Superior temporal gyrus (tissue), 1 donor: ENCODE results near the gene TRIM65.
A peak's percentile ranks its signal among the peaks of the same experiment; 100 is the strongest.
"Not testable (repeated sequence)": the region's sequence is repeated elsewhere in the genome, so short reads cannot be mapped to it uniquely, and the experiment has no call there.

Source experiments
- DNase-seq: peaks from one replicate; pipeline ENCODE4 v3.0.0-alpha.2; 2016; ENCODE audit errors: extremely low spot score

The TRIM65 gene

DNA sequence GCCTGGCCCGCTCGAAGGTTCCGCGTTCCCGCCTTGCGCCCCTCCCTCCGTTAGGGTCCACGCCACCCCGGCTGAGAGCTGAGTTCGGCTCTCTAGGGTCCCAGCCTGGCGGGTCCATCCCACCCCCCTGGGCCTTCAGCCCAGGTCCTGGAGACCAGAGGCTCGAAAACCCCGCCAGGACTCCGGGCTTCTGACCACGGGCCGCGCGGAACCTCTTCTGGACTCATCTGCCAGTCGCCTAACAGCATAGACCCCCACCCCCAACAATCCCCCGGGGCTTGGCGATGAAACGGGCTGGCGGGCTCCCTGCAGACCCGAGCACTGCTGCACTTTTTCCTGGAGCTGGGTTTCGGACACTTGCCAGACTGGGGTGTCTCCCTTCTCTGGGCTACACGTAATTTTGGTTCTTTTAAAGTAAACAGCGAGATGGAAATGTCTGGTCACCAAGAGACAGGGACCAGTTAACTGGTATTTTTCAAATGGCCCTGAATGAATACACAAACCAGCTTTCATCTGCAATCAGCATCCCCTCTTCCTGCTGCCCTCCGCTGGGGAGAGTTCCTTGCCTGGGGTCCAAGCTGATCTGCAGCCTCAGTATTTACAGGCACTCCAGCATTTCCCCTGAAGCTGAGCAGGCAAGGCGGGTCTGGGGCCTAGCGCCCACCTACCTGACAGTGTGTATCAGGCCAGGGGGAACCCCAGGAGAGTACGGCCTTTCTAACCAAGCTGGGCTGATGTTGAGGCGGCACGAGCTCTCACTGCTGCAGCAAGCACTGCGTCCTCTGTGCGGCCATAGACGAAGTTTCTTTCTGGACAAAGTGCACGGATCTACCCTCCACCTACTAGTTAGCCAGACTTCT is 639 bp upstream of the TRIM65 start:
- DNase-seq = no peak

DNA sequence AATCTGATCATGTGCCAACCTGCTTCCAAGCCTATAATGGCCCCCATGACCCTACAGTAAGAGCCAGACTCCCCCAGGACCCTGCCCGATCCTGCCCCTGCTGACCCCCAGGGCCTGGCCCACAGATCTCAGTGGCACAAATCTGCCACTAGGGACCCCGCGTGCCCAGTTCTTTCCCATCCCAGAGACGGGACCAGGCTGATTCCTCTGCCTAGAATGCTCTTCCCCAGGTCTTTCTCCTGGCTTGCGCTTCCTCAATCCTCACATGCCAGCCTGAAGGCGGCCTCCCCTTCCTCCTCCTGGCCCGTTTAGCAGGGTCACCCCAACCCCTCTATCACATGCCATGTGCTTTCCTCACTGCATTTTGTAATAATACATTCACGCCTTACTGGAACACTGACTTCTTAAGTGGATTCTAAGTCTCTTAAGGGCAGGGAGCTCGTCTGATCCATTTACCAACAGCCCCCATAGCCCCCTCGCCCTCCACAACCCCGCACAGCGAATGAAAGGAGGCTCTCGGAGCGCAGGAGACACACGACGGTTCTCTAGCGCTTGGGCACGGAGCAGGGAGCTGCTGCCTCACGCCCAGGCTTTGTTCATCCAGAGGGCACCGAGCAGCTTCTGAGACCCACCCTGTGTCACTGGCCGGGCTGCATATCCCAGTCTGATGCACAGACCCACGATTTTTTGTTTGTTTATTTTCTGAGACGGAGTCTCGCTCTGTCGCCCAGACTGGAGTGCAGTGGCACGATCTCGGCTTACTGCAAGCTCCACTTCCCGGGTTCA is 1.2 kb downstream of the TRIM65 start:
- DNase-seq = no peak

- DNase-seq = no peak
These were observed 2.6 kb downstream of the TRIM65 start for GRCh38 chr17:75894049-75894733.

DNA sequence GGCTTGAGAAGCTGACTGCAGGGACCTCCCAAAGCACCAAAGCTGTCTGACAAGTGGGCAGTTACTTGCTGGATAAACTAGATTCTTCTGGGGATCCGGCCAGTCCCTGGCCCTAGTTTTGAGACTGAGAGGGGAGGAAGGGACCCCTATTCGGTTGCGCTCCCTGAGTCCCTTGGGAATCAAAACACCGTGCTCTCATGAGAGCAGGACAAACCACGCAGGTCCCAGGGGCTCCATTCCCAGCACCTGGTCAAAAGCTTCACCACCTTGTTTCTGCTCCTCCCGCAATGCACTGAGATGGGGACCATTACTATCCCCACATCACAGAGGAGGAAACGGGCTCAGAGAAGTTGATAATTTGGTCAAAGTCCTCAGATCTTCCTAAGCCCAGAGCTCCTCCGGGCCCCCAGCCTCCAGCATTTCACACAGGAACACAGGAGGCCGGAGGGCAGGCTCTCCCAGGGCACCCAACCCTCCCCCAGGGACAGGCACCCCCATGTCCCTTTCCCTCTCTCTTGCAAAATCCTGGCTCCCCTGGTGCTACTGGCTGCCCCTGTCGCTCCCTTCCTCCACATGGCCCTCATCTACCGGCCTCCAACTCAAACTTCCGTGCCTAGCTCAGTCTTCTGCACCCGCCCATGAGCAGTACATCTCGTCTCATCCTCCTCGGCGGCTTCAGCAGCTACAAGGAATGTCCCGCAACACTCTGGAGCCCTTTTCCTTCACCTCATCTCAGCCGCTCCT is 3.3 kb downstream of the TRIM65 start:
- no peak for DNase-seq

- DNase-seq = no peak
These were observed 4.1 kb downstream of the TRIM65 start for GRCh38 chr17:75892556-75893224.

GRCh38 chr17:75891605-75892555 is 4.9 kb downstream of the TRIM65 start:
- no peak for DNase-seq

- DNase-seq = no peak
These were observed 5.6 kb downstream of the TRIM65 start for GRCh38 chr17:75891022-75891604.

- no peak for DNase-seq
These were observed 7.3 kb downstream of the TRIM65 start for GRCh38 chr17:75889454-75889853.

GRCh38 chr17:75888484-75888883 is 8.3 kb downstream of the TRIM65 start:
- DNase-seq = no peak

DNA sequence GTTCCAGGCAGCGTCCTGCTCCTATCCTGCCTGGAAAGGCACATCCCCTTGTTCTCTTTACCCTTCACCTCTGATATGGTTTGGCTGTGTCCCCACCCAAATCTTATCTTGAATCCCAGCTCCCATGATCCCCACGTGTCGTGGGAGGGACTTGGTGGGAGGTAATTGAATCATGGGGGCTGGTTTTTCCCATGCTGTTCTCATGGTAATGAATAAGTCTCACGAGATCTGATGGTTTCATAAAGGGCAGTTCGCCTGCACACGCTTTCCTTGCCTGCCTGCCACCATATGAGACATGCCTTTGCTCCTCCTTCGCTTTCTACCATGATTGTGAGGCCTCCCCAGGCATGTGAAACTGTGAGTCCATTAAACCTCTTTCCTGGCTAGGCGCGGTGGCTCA is 10.9 kb downstream of the TRIM65 start:
- not testable (repeated sequence) for DNase-seq

GRCh38 chr17:75885431-75885830 is 11.3 kb downstream of the TRIM65 start:
- no peak for DNase-seq

DNA sequence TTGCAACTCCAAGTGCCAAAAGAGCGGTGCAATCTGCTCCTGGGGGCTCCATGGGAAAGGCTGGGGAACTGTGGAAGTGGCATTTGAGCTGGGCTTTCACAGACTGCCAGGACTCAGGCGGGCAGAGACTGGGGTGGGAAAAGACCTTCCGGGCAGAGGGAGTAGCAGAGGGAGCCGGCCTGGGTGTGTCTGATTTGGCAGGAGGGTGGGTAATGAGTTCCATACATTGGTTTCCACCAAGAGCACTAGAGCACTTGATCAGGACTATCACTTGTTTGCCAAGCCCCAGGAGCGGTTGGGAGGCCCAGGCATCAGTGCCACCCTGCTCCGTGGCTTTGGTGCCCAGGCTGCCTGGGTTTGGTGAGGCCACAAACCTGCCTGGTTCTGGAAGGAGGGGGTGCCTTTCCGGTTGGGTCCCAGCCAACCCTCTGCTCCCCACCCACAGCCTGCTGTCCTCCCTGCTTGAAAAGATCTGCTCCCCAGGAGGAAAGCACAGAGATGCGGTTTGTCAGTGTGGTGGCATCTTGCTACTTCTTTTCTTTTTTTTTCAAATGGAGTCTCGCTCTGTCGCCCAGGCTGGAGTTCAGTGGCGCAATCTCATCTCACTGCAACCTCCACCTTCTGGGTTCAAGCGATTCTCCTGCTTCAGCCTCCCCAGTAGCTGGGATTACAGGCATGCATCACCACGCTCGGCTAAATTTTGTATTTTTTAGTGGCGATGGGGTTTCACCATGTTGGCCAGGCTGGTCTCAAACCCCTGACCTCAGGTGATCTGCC is 14.9 kb downstream of the TRIM65 start:
- no peak for DNase-seq

GRCh38 chr17:75880266-75880665 is 16.5 kb downstream of the TRIM65 start:
- DNase-seq = no peak

DNA sequence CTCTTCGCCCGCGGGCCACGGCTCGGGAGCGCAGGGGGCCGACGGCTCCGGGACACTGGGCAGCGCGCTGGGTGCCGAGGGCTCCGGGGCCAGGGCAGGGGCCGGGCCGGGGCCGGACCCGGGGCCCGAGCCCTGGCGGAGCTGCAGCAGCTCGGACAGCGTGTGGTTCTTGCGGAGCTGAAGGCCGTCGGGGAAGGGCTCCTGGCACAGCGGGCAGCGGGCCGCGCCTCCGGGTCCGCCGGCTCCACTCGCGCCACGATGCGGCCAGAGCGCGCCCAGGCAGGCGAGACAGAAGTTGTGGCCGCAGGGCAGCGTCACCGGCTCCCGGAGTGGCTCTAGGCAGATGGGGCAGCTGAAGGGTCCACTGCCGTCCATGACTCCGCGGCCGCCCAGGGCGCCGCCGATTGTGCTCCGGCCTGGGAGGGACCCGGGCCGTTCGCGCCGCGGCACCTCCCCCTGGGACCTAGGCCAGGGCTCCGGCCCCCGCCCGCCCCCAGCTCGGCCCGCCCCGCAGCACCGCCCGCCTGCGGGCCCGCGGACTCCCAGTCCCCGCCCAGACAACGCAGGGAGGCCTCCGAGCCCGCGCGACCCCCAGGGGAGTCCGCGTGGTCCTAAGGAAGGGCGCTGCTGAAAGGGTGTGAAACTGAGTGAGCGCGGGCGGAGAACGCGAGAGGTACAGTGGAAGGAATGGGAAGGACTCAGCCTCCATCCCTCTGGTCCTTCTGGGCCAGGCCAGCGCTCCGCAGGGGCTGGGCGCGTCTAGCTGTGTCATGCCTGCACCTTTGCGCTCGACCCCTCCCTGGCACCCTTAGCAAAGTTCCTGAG is 18.4 kb downstream of the TRIM65 start, which contains the start of gene TRIM47:
Gene TRIM47 (minus strand): TSS at position 408 of the 825 bp plus-strand sequence. CDS start 33 bp downstream, at position 375.
- DNase-seq = peak; percentile 39

GRCh38 chr17:75877752-75878173 is 19.0 kb downstream of the TRIM65 start:
- DNase-seq = peak; percentile 59

DNA sequence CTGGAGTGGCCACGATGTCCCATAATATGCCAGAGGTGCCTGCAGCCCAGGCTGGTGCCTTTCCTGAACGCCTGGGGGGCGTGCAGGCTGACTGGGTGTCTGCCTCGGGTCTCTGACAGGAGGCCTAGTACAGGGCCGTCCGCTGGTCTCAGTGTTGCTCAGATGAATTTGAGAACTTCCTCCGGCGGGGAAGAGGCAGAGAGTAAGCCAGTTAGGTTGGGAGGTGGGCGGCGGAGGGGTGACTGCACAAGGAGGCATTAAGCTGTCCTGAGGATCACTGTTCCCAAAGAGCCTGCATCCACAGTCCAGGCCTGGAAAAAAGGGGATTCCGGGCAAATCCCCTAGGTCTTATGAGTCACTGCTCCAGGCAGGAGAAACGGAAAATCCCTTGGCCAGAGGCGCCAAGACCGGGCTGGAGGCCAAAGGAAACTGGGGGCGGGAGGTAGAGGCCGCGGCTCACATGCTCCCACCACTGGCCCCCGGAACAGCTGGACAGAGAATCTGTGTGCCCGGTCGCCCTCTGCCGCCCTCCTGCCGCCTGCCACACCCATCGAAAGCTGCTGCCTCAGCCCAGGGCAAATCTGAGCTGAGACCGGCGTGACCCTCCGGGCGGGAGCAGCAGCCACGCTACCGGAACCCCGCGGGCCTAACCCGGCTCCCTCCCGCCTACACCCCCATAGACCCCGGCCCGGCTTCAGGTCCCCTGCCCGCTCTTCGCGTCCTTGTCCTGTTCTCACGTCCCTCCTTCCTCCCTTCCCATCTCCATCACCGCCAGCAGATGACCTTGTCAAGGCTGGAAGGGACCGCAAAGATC is 19.6 kb downstream of the TRIM65 start:
- DNase-seq = peak; percentile 75
